GM18517 (cell line): ENCODE measurements around the gene GRIK3.
"Not testable (repeated sequence)": the region's sequence is repeated elsewhere in the genome, so short reads cannot be mapped to it uniquely, and the experiment has no call there.

Source experiments
- ATAC-seq: cut with Tn5 transposase; IDR thresholded peaks from one replicate; pipeline ENCODE4 v1.9.1; 2021; ENCODE audit warnings: mild to moderate bottlenecking, moderate library complexity; ENCODE audit not compliant: unreplicated experiment

The GRIK3 gene

DNA sequence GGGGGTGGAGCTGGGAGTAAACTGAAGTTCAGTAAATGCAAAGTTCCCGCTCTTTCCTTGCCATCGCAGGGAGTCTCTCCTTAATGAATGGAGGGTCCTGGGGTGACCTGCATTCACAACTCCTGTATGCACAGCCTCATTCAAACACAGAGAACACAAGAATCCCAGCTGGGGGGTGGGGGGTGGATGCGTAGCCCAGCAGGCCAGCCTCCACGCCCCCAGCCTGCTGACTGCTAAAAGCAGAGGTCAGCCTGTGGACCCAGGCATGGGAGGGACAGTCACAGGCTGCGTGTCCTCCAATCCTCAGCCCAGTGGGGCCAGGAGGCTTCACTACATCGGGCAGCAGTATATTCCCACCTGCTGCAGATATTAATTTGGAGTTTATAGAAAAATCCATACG, 263.1 kb downstream of the GRIK3 start:
- no peak for ATAC-seq

DNA sequence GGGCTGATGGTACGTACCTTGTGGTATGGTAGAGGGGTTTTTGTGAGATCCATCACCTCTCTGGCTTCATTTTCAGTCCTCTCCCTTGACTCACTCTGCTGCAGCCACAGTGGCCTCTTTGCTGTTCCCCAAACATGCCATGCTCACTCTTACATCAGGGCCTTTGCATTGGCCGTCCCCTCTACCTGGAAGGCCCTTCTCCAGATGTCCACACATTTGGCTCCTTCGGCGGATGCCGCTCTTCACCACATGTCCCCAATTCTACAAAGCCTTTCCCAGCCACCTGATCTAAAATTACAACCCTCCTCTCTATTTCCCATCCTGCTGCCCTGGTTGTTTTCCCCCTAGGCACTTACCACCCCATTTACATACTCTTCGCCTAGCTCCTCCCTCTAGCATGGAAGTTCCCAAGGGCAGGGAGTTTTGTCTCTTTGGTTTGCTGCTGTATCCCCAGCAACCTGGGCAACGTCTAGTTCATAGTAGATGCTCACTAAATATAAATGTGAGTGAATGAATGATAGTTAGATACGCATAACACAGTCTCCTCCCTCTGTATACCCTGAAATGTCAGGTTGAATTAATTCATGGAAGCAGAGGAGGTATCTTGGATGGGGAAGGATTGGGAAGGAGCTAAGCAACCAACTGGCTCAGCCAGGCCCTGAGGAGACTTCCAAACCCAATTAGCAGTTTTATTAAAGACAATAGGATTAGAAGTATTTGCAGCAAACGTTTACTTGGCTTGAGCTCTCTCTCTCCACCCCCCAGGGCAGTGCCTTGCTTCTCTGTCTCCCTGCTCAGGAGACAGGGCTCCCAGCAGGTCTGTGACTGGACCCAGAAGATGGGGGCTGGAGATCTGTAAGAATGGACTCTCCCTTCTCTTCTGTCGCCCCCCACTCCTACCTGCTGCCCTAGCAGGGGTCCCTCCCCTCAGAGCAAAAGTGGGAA, 264.2 kb downstream of the GRIK3 start:
- ATAC-seq: no peak

- no peak for ATAC-seq
These were observed 265.7 kb downstream of the GRIK3 start for GRCh38 chr1:36768486-36769178.

- not testable (repeated sequence) for ATAC-seq
These were observed 266.9 kb downstream of the GRIK3 start for GRCh38 chr1:36767429-36767828.

DNA sequence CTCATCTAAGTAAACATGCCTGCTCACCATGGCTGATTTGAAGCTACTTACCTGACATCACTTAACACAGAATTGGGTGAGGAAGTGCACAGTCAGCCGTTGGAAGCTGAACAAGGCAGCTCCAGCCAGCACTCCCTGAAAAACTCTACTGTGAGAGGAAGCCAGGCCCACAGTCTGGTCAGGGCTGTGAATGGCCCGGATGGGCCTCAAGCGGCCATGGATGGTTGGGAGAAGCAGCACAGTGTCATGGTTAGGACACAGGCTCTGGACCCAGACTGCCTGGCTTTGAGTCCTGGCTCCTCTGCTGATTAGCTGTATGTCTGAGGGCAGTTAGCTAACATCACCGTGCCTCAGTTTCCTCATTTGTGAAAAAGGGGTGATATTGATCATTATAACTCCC, 267.8 kb downstream of the GRIK3 start:
- no peak for ATAC-seq

GRCh38 chr1:36765785-36766300, 268.5 kb downstream of the GRIK3 start:
- ATAC-seq: no peak

GRCh38 chr1:36764798-36765197, 269.5 kb downstream of the GRIK3 start:
- ATAC-seq: no peak

- no peak for ATAC-seq
These were observed 270.5 kb downstream of the GRIK3 start for GRCh38 chr1:36763771-36764170.

DNA sequence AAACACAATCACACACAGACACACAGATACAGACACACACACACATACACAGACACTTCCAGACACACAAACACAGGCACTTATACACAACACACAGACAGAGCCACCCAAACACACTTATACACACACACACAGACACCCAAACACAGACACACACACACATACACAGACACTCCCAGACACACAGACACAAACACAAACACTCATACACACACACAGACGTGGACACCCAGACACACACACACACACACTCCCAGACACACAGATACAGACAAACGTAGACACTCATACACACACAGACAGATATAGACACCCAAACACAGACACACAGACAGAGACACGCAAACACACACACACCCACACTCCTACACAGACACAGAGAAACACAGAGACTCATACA, 272.1 kb downstream of the GRIK3 start:
- ATAC-seq: no peak

GRCh38 chr1:36761113-36761512, 273.2 kb downstream of the GRIK3 start:
- no peak for ATAC-seq

DNA sequence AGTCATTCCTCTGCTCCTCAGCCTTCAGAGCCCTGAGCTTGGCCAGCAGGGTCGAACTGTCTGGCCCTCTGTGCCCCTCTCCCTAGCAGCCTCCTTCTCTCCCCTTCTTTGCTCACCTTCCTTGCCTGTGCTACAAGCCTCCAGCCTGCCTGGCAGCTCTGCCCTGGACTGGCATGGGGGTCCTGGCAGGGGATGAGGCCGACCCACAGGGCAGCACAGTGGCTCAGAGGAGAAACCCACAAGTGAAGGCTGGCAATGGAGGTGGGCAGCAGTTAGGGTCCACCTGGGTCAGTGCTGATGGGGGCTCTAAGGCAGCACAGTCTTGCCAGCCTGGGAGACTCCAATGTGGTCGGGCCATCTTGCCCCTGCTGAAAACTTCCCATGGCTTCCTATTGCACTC, 274.2 kb downstream of the GRIK3 start:
- ATAC-seq: no peak

GRCh38 chr1:36759355-36759754, 275.0 kb downstream of the GRIK3 start:
- no peak for ATAC-seq

- ATAC-seq: no peak
These were observed 278.7 kb downstream of the GRIK3 start for GRCh38 chr1:36755303-36756230.

GRCh38 chr1:36754366-36754765, 279.9 kb downstream of the GRIK3 start:
- ATAC-seq: no peak

DNA sequence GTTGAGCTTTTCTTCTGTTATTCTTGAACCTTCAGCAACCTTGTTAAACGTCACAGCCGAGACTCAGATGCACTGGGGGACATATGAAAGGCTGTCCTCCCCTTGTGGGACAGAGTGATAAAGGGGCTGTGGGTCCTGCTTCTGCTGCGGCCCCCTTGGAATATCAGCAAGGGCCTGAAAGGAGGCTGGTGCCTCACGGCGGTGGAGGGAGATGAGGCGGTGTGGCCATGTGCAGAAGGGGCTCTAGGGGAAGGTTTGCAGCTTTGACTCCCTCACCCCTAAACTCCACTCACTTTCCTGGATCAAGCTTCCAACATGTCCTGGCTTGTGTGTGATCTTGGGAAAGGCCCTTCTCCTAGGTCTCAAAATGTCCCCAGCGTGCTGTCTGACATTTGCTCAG, 280.9 kb downstream of the GRIK3 start:
- ATAC-seq: no peak

- ATAC-seq: no peak
These were observed 281.4 kb downstream of the GRIK3 start for GRCh38 chr1:36752891-36753361.

- no peak for ATAC-seq
These were observed 281.9 kb downstream of the GRIK3 start for GRCh38 chr1:36752431-36752830.

DNA sequence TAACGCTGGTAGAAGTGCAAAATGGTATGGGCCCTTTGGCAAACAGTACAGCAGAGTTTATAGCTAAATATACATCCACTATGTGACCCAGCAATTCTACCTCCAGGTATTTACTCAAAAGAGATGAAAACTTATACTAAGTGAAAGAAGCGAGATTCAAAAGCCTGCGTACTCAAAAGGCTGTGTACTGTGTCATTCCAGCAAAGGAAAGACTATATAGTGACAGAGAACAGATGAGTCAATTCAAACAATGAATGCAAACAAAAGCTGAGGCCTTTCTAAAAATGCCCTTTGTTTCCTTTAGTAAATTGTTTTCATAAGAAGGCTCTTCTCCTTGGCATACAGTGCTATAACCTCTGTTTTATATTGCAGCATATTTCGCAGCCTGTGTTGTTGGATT, 282.8 kb downstream of the GRIK3 start:
- no peak for ATAC-seq

GRCh38 chr1:36748466-36748865, 285.8 kb downstream of the GRIK3 start:
- no peak for ATAC-seq
